DMS 273 treated with DMSO at 0.1 percent for 48 hours (cell line): ENCODE measurements around the gene CCL4.
"Not testable (repeated sequence)": the region's sequence is repeated elsewhere in the genome, so short reads cannot be mapped to it uniquely, and the experiment has no call there.

Experiments
- DNase-seq: peaks from one replicate; lab custom pipeline; 2025; lab: John Stamatoyannopoulos, UW

CCL4 gene

GRCh38 chr17:36087897-36088572 is 15.6 kb upstream of the CCL4 start:
- DNase-seq = not testable (repeated sequence)

GRCh38 chr17:36088670-36089338 is 14.8 kb upstream of the CCL4 start:
- no peak for DNase-seq

GRCh38 chr17:36089339-36089865 is 14.2 kb upstream of the CCL4 start:
- no peak for DNase-seq

GRCh38 chr17:36089888-36090836 is 13.5 kb upstream of the CCL4 start, which contains the start of gene CCL3:
Gene CCL3 (minus strand): TSS chr17:36090143. CDS start chr17:36090058, 85 bp downstream.
- DNase-seq = no peak

GRCh38 chr17:36092230-36092629 is 11.4 kb upstream of the CCL4 start:
- no peak for DNase-seq

GRCh38 chr17:36092715-36093114 is 10.9 kb upstream of the CCL4 start:
- not testable (repeated sequence) for DNase-seq

GRCh38 chr17:36094232-36094631 is 9.4 kb upstream of the CCL4 start:
- no peak for DNase-seq

- DNase-seq = no peak
Measured at GRCh38 chr17:36094746-36095145, 8.9 kb upstream of the CCL4 start.

- no peak for DNase-seq
Measured at GRCh38 chr17:36095992-36096391, 7.6 kb upstream of the CCL4 start.

- not testable (repeated sequence) for DNase-seq
Measured at GRCh38 chr17:36099004-36099403, 4.6 kb upstream of the CCL4 start.

GRCh38 chr17:36104246-36104645 is 619 bp downstream of the CCL4 start:
- DNase-seq = not testable (repeated sequence)

- DNase-seq = no peak
Measured at GRCh38 chr17:36104701-36105181, 1.1 kb downstream of the CCL4 start.

- no peak for DNase-seq
Measured at GRCh38 chr17:36105781-36106492, 2.3 kb downstream of the CCL4 start.

- no peak for DNase-seq
Measured at GRCh38 chr17:36106493-36106835, 2.8 kb downstream of the CCL4 start.

- no peak for DNase-seq
Measured at GRCh38 chr17:36107660-36108059, 4.0 kb downstream of the CCL4 start.

- not testable (repeated sequence) for DNase-seq
Measured at GRCh38 chr17:36108265-36108664, 4.6 kb downstream of the CCL4 start.

GRCh38 chr17:36111068-36111490 is 7.5 kb downstream of the CCL4 start:
- DNase-seq = no peak

GRCh38 chr17:36112572-36112971 is 8.9 kb downstream of the CCL4 start:
- no peak for DNase-seq

- not testable (repeated sequence) for DNase-seq
Measured at GRCh38 chr17:36113131-36113530, 9.5 kb downstream of the CCL4 start.

- DNase-seq = not testable (repeated sequence)
Measured at GRCh38 chr17:36114971-36115648, 11.5 kb downstream of the CCL4 start.

GRCh38 chr17:36115649-36115977 is 12.0 kb downstream of the CCL4 start:
- not testable (repeated sequence) for DNase-seq
